Dendritic cell treated with granulocyte-macrophage colony-stimulating factor and Interleukin-4, amounts not matched to agents 40 ng/mL and 50 ng/mL, for 4 days (primary cell): ENCODE measurements around the gene DPYSL4.

Experiments used
- H3K27ac Mint-ChIP-seq: one replicate; pipeline ENCODE4 v1.8.0; 2022; ENCODE audit warnings: mild to moderate bottlenecking, mixed read lengths
- H3K27me3 Mint-ChIP-seq: one replicate; pipeline ENCODE4 v1.8.0; 2022; ENCODE audit warnings: mild to moderate bottlenecking, mixed read lengths
- H3K36me3 Mint-ChIP-seq: one replicate; pipeline ENCODE4 v1.8.0; 2022; ENCODE audit warnings: low read depth, mixed read lengths
- H3K4me1 Mint-ChIP-seq: one replicate; pipeline ENCODE4 v1.8.0; 2022; ENCODE audit warnings: low read depth, mixed read lengths
- H3K4me3 Mint-ChIP-seq: one replicate; pipeline ENCODE4 v1.8.0; 2022; ENCODE audit warnings: mild to moderate bottlenecking, moderate library complexity, mixed read lengths
- H3K9me3 Mint-ChIP-seq: one replicate; pipeline ENCODE4 v1.8.0; 2022; ENCODE audit warnings: mixed read lengths
- intact Hi-C: fragments of 100-400 bp; cut with micrococcal nuclease; formaldehyde crosslinking; loops from one replicate; pipeline ENCODE4 v1.15.0; 2022

DPYSL4 gene

GRCh38 chr10:132239126-132240031 is 52.6 kb downstream of the DPYSL4 start:
- H3K4me1 Mint-ChIP-seq = no peaks in the 10 kb centered on the region

GRCh38 chr10:132240156-132240555 is 53.4 kb downstream of the DPYSL4 start:
- no peak overlapping the region for H3K4me3 Mint-ChIP-seq
- no peak overlapping the region for H3K27ac Mint-ChIP-seq
- peaks cover 8% of the 10 kb centered on the region for H3K27me3 Mint-ChIP-seq
- no peaks in the 10 kb centered on the region for H3K4me1 Mint-ChIP-seq
- intact Hi-C loops = no loop called here
- peaks cover 63% of the 10 kb centered on the region for H3K36me3 Mint-ChIP-seq
- no peaks in the 10 kb centered on the region for H3K9me3 Mint-ChIP-seq

More at GRCh38 chr10:132239126-132240031, 52.6 kb downstream of the DPYSL4 start:
- Mint-ChIP-seq H3K27me3 (peaks cover 8% of the 10 kb centered on the region), H3K27ac (no peak overlapping the region), H3K4me3 (no peak overlapping the region), H3K36me3 (peaks cover 55% of the 10 kb centered on the region), H3K9me3 (no peaks in the 10 kb centered on the region)
- intact Hi-C loops = no loop called here

GRCh38 chr10:132240581-132240980 is 53.8 kb downstream of the DPYSL4 start:
- no peak overlapping the region for H3K4me3 Mint-ChIP-seq

GRCh38 chr10:132241086-132241485 is 54.3 kb downstream of the DPYSL4 start:
- intact Hi-C loops = no loop called here
- Mint-ChIP-seq H3K4me1 (no peaks in the 10 kb centered on the region), H3K4me3 (no peak overlapping the region), H3K27me3 (peaks cover 8% of the 10 kb centered on the region), H3K27ac (no peak overlapping the region), H3K9me3 (no peaks in the 10 kb centered on the region), H3K36me3 (peaks cover 72% of the 10 kb centered on the region)

More at GRCh38 chr10:132240581-132240980, 53.8 kb downstream of the DPYSL4 start:
- Mint-ChIP-seq H3K27ac (no peak overlapping the region), H3K36me3 (peaks cover 67% of the 10 kb centered on the region), H3K4me1 (no peaks in the 10 kb centered on the region), H3K9me3 (no peaks in the 10 kb centered on the region), H3K27me3 (peaks cover 8% of the 10 kb centered on the region)
- intact Hi-C loops = no loop called here

- Mint-ChIP-seq H3K4me1 (no peaks in the 10 kb centered on the region), H3K9me3 (no peaks in the 10 kb centered on the region), H3K27ac (no peak overlapping the region), H3K4me3 (no peak overlapping the region), H3K36me3 (peaks cover 73% of the 10 kb centered on the region), H3K27me3 (peaks cover 8% of the 10 kb centered on the region)
- intact Hi-C loops = no loop called here
Observed at GRCh38 chr10:132241496-132241895, 54.7 kb downstream of the DPYSL4 start.

GRCh38 chr10:132242103-132242840 is 55.5 kb downstream of the DPYSL4 start:
- H3K36me3 Mint-ChIP-seq = peaks cover 73% of the 10 kb centered on the region
- intact Hi-C loops = no loop called here
- no peak overlapping the region for H3K27ac Mint-ChIP-seq
- no peaks in the 10 kb centered on the region for H3K9me3 Mint-ChIP-seq
- H3K4me3 Mint-ChIP-seq = no peak overlapping the region
- H3K27me3 Mint-ChIP-seq = peaks cover 9% of the 10 kb centered on the region
- peaks cover 5% of the 10 kb centered on the region for H3K4me1 Mint-ChIP-seq

GRCh38 chr10:132243141-132243540 is 56.4 kb downstream of the DPYSL4 start:
- H3K9me3 Mint-ChIP-seq = no peaks in the 10 kb centered on the region
- intact Hi-C loops = no loop called here
- peaks cover 14% of the 10 kb centered on the region for H3K27me3 Mint-ChIP-seq

GRCh38 chr10:132243626-132244025 is 56.9 kb downstream of the DPYSL4 start:
- intact Hi-C loops = no loop called here
- no peak overlapping the region for H3K4me3 Mint-ChIP-seq
- peaks cover 66% of the 10 kb centered on the region for H3K36me3 Mint-ChIP-seq
- no peak overlapping the region for H3K27ac Mint-ChIP-seq
- H3K27me3 Mint-ChIP-seq = peaks cover 10% of the 10 kb centered on the region
- no peaks in the 10 kb centered on the region for H3K9me3 Mint-ChIP-seq
- H3K4me1 Mint-ChIP-seq = peaks cover 16% of the 10 kb centered on the region

More at GRCh38 chr10:132243141-132243540, 56.4 kb downstream of the DPYSL4 start:
- Mint-ChIP-seq H3K4me1 (peaks cover 14% of the 10 kb centered on the region), H3K36me3 (peaks cover 71% of the 10 kb centered on the region), H3K4me3 (no peak overlapping the region), H3K27ac (no peak overlapping the region)

- Mint-ChIP-seq H3K27me3 (peaks cover 7% of the 10 kb centered on the region), H3K27ac (no peak overlapping the region), H3K36me3 (peaks cover 52% of the 10 kb centered on the region), H3K4me3 (no peak overlapping the region), H3K4me1 (peaks cover 22% of the 10 kb centered on the region), H3K9me3 (no peaks in the 10 kb centered on the region)
- intact Hi-C loops = loop anchor here (5.0 kb wide), 1 partner anchor 62 kb away; the partner anchor contains the start of gene STK32C
Observed at GRCh38 chr10:132245056-132245455, 58.3 kb downstream of the DPYSL4 start.

- H3K4me1 Mint-ChIP-seq = peaks cover 24% of the 10 kb centered on the region
- peaks cover 7% of the 10 kb centered on the region for H3K27me3 Mint-ChIP-seq
- intact Hi-C loops = loop anchor here (5.0 kb wide), 1 partner anchor 61 kb away; the partner anchor contains the start of gene STK32C
- H3K9me3 Mint-ChIP-seq = no peaks in the 10 kb centered on the region
- no peak overlapping the region for H3K27ac Mint-ChIP-seq
- no peak overlapping the region for H3K4me3 Mint-ChIP-seq
- peaks cover 40% of the 10 kb centered on the region for H3K36me3 Mint-ChIP-seq
Observed at GRCh38 chr10:132246296-132246695, 59.5 kb downstream of the DPYSL4 start.

- intact Hi-C loops = loop anchor here (5.0 kb wide), 1 partner anchor 59 kb away; the partner anchor contains the start of gene STK32C
- H3K27ac Mint-ChIP-seq = no peak overlapping the region
- peaks cover 34% of the 10 kb centered on the region for H3K4me1 Mint-ChIP-seq
- peaks cover 35% of the 10 kb centered on the region for H3K36me3 Mint-ChIP-seq
- H3K9me3 Mint-ChIP-seq = no peaks in the 10 kb centered on the region
- H3K27me3 Mint-ChIP-seq = peaks cover 7% of the 10 kb centered on the region
- H3K4me3 Mint-ChIP-seq = no peak overlapping the region
Observed at GRCh38 chr10:132247943-132248342, 61.2 kb downstream of the DPYSL4 start.

GRCh38 chr10:132248455-132249225 is 61.9 kb downstream of the DPYSL4 start:
- H3K4me1 Mint-ChIP-seq = peaks cover 40% of the 10 kb centered on the region
- peaks cover 7% of the 10 kb centered on the region for H3K27me3 Mint-ChIP-seq
- H3K36me3 Mint-ChIP-seq = peaks cover 40% of the 10 kb centered on the region
- no peak overlapping the region for H3K27ac Mint-ChIP-seq
- peak overlapping the region; percentile 61 for H3K4me3 Mint-ChIP-seq
- H3K9me3 Mint-ChIP-seq = no peaks in the 10 kb centered on the region
- intact Hi-C loops = loop anchor here (5.0 kb wide), 1 partner anchor 59 kb away; the partner anchor contains the start of gene STK32C

- intact Hi-C loops = loop anchor here (5.0 kb wide), 1 partner anchor 58 kb away; the partner anchor contains the start of gene STK32C
- Mint-ChIP-seq H3K4me1 (peaks cover 46% of the 10 kb centered on the region), H3K36me3 (peaks cover 33% of the 10 kb centered on the region), H3K9me3 (no peaks in the 10 kb centered on the region), H3K27me3 (peaks cover 7% of the 10 kb centered on the region), H3K4me3 (no peak overlapping the region), H3K27ac (no peak overlapping the region)
Observed at GRCh38 chr10:132249226-132249724, 62.5 kb downstream of the DPYSL4 start.
